ENCODE data around the gene C17orf50.
"Not testable (repeated sequence)": the region's sequence is repeated elsewhere in the genome, so short reads cannot be mapped to it uniquely, and the experiment has no call there.

Gene C17orf50

DNA sequence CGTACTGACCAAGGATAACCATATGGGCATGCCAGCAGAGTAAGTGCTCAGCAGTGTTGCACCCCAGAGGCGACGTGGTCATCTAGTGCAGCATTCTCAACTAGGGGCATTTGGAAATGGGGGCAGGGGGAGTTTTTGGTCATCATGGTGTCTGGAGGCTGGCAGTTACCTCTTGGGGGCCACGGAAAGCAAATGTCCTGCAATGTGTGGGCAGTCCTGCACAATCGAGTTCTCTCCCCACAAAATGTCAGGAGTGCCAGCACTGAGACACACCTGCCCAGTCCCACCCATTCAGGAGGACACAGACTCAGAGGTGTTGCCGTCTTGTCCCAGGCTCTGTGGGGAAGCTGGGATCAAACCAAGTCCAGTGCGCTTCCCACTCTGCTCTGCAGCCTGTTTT is 26.3 kb upstream of the C17orf50 start:
- no peak for DNase-seq (ENCODE audit: low spot score)

DNA sequence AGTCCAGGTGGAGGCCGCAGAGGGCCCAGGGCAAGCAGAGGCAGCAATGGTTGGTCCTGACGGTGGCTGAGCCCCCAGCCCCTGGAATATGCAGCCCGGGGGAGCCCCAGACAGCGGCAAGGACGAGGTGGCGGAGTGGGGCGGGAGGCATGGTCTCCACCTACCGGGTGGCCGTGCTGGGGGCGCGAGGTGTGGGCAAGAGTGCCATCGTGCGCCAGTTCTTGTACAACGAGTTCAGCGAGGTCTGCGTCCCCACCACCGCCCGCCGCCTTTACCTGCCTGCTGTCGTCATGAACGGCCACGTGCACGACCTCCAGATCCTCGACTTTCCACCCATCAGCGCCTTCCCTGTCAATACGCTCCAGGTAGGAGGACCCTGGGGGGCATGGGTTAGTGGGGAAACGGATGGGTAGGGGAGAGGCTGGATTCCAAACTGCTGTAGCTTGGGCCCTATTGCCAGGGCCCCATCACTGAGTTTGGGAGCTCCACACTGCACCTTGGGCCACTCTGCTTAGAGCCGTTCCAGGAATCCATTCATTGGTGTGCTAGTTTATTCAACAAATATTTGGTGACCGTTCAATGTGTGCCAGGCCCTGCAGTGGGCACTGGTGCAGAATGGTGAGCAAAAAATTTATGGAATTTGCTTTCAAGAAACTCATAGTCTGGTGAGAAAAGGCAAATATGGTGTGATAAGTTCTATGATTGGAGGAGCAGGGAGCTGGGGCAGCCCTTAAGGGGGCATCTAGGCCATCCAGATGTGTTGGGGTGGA is 25.5 kb upstream of the C17orf50 start:
- no peak for DNase-seq (ENCODE audit: low spot score)

DNA sequence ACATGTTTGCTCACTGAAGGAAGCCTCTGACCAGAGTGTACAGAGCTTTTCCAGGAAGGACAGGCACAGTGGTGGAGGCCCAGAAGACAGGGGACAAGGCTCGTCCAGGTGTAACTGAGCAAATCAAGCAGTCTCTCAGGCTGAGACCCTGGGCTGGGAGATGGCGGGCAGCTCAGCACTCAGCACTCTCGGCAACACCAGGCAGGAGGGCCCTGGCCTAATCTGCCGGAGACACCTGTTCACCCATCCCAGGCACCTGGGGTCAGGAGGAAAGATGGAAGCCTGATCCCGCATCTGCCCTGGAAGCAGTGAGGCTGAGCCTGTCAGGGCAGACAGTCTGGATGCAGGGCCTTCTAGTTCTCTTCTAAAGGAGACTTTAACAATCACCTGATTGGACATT is 24.5 kb upstream of the C17orf50 start:
- no peak for DNase-seq (ENCODE audit: low spot score)

DNA sequence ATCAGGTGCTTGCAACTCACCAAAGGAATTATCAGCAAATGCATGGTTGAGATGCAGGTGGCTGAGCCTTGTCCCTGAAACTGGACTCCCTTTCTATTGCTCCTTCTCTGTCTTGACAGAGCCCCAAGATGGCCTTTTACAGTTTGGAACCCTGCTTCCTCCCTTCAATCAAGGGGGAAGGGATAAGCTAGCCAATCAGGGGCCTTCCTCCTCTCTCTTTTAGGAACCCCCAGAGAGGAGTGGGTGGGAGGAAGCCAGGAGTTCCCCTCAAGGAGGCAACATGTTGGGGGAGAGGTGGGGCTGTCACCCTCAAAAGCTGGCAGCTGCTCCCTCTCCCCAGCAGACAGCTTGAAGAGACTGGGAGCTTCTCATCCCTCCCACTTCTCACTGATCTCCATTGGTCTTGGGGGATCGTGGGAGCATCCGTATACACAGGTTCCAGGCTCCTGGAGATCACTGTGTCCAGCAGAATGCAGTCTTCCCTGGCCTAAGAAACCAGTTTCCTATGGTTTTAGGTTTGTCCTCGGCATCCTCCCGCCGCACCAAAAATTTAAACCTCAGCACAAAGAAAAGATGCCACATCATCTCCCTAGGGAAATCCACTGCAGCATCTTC is 22.1 kb upstream of the C17orf50 start:
- DNase-seq (ENCODE audit: low spot score), result no peak

DNA sequence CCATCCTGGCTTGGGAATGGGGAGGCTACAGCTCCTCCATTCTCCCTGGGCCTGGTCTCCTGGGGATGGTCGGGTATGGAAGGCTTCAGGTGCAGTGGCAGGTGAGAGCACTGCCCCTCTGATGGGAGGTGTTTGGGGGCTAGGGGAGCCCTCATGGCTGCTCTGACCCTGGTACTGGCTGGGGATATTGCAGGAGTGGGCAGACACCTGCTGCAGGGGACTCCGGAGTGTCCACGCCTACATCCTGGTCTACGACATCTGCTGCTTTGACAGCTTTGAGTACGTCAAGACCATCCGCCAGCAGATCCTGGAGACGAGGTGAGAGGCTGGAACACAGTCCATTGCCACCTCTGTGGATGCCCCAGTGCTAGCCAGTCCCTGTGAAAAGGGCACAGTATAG is 20.5 kb upstream of the C17orf50 start:
- no peak for DNase-seq (ENCODE audit: low spot score)

DNA sequence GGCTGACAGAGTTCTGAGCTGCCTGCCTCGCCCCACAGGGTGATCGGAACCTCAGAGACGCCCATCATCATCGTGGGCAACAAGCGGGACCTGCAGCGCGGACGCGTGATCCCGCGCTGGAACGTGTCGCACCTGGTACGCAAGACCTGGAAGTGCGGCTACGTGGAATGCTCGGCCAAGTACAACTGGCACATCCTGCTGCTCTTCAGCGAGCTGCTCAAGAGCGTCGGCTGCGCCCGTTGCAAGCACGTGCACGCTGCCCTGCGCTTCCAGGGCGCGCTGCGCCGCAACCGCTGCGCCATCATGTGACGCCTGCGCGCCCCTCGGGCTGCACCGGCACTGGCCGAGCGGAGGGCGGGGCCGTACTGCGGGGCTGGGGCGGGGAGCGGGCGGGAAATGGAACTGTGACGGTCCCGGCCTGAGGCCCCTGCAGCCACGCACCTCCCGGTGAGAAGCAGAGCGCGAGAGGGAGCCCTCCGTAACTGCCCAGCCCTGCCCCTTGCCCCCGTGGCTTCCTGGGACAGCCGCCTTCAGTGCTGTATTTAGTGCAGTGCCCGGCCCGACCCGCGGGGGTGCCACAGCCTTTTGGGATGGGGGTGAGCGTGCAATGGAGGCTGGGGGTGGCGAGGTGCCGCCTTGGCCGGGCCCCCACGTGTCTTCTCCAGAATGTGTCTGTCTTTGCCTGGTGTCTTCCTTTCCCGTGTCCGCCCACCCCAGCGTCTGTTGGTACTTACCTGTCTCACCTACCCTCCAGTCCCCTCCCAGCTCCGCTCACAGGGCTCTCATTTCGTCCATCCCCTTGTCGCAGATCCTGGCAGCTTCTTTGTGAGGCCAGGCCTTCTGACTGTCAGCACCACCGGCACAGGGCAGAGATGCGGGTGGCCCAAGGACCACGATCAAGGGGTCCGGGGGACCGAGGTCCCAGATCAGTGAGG is 19.4 kb upstream of the C17orf50 start:
- DNase-seq (ENCODE audit: low spot score), result peak; percentile 62

DNA sequence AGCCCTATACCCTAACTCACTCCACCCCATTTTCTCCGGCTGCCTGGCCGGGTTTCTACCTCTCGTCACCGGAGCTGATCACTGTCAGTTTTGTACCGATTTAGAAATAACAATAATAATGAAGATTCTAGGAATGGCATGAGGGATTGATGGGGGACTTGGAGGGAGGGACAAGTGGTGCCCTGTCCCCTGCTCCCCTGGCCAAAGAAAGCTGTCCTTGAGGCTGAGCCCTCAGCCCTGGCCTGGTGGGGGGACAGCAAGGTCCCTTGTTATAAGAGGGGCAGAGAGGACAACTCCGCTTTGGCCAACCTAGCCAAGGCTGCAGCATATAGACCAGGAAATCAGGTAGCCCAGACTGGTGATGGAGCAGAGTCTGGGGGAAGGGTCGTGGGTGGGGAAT is 18.2 kb upstream of the C17orf50 start:
- no peak for DNase-seq (ENCODE audit: low spot score)

DNA sequence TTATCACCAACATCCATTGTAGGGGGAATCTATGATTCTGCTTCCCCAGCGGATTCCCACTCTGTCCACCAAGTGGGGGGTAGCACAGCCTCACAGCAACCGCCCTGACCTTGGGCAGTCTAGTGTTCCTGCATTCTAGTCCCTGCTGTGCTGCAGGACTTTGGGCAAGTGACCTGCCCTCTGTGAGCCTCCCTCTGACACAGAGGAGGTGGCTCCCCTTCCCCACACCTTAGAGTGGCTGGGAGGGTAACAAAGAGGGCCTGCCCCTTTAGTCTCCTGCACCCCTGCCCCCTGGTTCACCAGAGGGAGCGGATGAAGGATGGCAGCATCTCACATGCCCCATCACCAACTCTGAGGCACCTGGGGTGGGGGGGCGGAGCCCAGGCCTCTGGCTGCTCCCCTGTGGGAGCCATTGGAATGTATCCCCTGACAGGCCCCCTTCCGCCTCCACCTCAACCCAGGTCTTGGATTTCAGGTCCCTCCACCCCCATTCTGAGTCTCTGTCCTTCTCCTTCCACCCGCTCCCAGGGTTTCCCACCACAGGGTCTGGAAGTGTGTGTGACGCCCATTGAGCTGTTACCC is 17.7 kb upstream of the C17orf50 start:
- DNase-seq (ENCODE audit: low spot score), result no peak

DNA sequence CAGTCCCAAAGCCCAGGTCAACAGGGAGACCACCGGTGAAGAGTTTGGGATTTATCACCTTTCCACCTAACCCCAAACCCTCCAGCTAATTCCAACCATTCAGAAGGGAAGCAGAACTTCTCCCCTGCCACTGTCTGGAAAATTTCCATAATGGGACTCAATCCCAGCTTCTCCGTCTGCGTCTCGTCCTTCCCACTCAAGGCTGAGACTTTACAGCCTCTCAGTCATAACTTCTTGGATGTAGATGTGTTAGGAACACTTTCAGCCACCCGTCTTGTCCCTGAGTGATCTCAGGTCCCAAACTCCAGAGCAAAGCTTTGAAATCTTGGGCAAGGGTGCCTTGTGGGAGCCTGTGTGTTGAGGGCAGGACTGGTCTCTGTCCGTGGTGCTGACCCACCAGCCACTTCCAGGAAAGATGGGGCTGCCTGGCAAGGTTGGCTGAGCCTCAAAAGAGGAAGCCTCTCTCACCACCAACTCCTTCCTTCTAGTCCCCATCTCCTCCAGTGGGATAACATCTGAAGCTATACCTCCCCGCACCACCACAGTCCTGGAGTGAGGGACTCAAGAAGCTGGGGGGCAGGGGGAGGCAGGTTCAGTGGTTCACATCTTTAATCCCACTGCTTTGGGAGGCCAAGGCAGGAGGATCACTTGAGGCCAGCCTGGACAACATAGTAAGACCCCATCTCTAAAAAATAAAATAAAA is 16.9 kb upstream of the C17orf50 start:
- DNase-seq (ENCODE audit: low spot score), result no peak

DNA sequence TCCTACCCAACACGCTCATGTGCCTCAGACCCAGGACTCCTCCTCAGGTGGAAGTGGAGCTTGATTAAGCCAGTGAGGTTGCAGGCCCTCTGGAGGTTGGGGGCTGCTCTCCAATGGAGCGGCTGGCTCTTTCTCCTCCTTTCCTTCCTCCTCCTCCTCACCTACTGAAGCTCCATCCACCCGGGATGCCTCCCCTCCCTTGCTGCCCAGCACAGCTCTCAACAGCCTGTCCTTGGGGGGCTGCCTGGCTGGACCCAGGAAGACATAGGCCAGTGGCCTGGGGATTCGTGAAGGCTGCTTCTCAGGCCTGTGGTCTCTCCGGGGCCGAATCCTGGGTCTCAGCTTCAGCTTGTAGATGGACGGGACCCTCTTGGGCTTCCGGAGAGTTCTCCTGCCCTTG is 15.9 kb upstream of the C17orf50 start:
- DNase-seq (ENCODE audit: low spot score), result no peak

DNA sequence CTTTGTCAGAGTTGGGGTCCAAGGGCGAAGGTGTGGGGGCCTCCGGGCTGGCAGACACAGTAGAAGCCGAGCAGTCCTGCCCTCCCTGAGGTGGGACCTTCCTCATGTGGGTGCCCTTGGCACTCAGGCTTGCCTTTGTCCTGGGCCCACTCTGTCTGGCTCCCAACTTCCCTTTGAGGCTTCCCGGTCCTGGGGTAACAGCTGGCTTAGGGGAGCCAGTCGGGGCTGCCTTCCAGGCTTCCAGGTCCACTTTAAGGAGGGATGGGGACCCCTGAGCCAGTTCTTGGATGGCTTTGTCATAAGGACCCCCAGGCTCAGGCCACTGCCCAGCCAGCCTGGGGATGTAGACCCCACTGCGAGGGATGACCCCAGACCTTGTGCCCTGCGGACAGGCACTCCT is 15.4 kb upstream of the C17orf50 start:
- no peak for DNase-seq (ENCODE audit: low spot score)

DNA sequence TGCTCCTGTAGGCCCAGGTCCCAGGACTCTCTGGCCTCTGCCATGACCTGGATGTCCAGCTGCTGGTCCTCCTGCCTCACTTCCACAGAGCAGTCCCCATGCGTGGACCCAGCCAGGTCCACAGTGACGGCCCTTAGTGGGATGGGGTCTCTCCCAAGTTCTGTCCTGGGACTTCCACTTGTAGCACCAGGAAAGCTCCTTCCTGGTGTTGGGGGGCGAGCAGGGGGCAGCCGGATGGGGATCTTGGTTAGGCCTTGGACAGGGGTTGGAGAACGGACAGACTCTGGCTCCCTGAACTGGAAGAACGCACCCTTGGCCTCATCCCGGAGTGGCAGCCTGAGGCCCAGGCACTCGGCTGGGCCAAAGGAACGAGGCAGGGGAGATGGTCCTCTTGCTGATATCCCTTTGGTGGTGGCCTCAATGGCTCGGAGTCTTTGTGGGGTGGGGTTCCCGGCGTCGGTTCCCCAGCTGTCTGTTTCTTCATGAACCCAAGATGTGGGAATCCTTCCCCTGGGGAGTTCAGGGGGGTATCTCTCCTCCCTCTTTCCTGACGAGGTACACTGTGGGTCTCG is 14.9 kb upstream of the C17orf50 start:
- DNase-seq (ENCODE audit: low spot score), result no peak

DNA sequence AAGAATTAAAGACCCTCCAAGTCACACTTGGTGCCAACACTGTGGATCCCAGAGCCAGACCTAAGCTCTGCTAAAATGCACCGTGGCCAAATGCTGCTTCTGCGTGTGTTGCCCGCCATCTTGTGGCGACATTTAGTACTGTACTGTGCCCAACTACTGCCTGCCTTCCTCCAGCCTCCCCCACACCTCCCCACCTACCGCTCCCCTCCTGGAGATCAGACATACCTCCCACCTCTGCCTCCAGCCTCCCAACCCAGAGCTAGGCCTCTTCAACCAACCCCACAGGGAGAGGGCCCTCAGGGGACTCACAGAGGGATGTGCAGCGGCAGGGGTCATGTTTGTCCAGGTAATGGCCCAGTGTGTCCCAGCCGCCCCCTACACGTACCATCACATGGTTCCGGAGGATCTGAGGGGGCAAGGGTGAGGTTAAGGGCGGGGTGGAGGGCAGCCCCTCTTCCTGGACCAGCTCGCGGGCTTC is 13.1 kb upstream of the C17orf50 start:
- peak; percentile 91 for DNase-seq (ENCODE audit: low spot score)

DNA sequence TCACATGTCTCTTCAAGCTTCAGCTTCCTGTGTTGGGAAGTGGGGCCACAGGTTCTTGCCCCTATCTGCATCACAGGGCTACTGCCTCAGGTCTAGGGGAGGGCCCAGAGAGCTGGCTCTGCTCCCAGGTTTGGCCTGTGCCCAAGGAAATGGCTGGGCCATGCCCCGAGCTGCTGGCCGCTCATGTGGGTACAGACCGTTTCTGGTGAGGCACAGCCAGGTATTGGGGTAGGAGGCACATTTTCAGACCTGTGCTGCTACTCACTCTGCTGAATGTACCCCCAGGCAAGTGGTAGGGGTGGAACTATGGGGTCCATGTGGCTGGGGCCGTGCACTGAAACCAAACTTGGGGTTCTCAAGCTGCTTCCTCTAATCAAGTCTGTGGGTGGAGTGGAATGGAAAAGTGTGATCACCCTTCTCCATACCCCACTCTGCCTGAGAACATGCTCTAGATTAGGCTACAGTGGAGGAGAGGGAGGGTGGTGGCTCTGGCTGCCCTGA is 12.3 kb upstream of the C17orf50 start:
- DNase-seq (ENCODE audit: low spot score), result no peak

DNA sequence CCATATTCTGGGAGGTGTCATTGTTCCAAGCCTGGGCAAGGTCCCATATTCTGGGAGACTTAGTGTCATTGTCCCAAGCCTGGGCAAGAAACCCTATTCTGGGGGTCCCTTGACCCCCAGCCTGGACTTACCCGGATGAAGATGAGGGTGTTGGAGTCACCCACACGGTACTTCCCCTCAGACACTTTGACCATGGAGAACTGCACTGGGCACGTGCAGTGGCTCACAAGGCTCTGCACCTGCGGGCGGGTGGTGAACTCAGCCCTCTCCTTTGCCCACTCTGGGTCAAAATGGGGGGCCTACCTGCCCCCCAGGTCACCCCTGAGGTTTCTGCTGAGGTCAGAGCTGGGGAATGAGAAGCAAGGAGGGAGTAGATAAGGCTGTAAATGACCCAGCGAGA is 11.7 kb upstream of the C17orf50 start:
- no peak for DNase-seq (ENCODE audit: low spot score)

DNA sequence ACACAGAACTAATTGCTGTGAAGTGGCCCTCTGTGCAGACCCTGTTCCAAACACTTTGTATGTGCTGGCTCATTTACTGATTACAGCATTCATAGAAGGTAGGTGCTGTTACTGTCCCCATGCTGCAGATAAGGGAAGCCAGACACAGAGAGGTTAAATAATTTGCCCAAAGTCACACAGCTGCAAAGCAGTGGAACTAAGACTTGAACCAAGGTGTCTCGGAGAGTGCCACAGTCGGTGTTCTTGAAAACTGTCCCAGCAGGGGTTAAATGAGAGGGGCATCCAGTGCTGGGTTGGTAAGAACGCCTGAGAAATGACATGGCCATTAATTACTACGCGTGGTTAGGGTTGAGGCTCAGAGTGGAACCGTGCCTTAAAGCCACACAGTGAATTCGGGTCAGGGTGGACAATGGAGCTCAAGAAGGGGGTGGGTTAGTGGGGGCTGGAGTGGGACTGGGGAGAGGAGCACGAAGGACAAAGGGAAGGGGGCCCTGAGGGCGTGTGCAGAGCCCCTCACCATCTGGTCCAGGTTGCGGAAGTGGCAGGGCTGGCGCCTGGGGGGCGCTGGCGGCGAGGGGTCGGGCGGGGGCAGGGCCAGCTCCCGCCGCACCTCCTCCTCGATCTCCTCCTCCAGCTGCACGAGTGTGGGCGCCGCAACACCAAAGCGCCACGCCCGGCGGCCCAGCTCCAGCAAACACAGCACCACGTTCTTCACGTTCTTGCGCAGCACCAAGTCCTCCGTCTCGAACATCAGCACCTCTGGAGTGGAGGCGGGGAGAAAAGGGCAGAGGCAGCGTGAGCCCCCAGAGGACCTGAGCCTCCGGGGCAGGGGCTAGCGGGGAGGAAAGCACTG is 10.9 kb upstream of the C17orf50 start:
- DNase-seq (ENCODE audit: low spot score), result no peak

DNA sequence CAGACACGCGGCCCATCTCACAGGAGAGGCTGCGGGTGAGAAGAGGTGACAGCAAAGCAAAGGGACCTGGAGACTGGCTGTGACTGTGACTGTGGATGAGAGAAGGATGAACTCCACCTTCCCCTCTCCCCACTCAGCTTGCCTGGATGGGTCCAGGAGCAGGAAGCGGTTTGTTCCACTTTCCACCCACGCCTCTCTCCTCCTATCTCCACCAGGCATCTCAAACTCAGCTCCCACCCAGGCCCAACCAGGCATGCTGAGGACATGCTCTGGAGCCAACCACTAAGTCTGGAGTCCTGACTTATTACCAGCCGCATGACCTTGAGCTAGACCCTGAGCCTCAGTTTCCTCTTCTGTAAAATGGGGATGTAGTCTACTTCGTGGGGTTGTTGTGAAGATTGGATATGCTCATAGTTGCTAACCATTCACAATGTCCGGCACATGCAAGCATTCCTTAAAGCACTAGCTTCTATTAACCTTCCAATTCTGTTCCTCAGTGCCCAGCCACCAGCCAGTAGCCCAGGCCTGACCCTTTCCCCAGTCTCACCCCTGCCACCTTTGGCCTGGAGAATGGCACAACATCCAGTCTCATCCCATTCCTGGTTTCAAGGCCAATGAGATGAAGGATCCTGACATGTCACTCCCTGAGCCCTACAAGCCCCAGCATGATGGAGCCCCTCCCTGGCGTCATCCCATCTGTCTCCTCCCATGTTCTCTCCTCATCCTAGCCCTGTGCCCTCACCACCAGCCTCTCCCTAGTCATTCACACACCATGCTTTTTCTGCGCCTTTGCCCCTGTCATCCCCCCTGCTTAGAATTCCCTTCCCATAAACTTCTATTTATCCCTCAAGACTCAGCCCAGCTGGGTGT is 9.9 kb upstream of the C17orf50 start:
- DNase-seq (ENCODE audit: low spot score), result no peak

DNA sequence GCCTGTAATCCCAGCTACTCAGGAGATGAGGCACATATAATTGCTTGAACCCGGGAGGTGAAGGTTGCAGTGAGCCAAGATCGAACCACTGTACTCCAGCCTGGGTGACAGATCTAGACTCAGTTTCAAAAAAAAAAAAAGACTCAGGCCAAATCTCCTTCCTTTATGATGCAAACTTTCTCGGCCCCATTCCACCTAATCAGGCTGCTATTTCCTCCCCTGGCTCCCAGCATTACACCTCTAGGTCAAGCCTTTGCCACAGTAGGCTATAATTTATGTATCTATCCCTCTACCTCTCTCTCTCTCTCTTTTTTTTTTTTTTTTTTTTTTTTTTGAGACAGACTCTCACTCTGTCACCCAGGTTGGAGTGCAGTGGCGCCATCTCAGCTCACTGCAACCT is 9.1 kb upstream of the C17orf50 start:
- not testable (repeated sequence) for DNase-seq (ENCODE audit: low spot score)

DNA sequence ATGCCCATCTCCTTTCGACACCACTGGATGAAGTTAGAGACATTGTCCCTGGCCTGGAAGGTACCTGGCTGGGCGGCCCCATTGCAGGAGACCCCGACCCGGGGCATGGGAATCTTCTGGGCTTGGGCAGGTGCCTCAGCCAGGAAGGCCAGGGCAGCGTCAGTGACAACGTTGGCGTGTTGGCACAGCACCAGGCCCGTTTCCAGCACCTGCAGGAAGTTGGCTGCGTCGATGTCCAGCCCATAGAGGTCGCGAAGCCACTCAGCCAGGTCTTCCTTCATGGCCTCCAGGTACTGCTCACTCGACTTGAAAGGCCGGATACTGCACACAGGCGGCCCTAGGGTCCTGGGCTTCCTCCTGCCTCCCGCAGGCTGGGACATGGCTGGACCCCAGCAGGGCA is 8.2 kb upstream of the C17orf50 start:
- DNase-seq (ENCODE audit: low spot score), result no peak
